Fibroblast of skin of left biceps (primary cell): ENCODE data around the gene NSUN7.
"Not testable (repeated sequence)": the region's sequence is repeated elsewhere in the genome, so short reads cannot be mapped to it uniquely, and the experiment has no call there.

Experiments used
- DNase-seq, 2 experiments: peaks; one replicate each; pipeline ENCODE4 v3.0.0-alpha.2; 2013; ENCODE audit warnings: low read depth in 2 of 2

Gene NSUN7

GRCh38 chr4:40812856-40813255, 63.1 kb downstream of the NSUN7 start:
- DNase-seq = no peak

GRCh38 chr4:40817157-40817556, 67.4 kb downstream of the NSUN7 start:
- not testable (repeated sequence) for DNase-seq

DNA sequence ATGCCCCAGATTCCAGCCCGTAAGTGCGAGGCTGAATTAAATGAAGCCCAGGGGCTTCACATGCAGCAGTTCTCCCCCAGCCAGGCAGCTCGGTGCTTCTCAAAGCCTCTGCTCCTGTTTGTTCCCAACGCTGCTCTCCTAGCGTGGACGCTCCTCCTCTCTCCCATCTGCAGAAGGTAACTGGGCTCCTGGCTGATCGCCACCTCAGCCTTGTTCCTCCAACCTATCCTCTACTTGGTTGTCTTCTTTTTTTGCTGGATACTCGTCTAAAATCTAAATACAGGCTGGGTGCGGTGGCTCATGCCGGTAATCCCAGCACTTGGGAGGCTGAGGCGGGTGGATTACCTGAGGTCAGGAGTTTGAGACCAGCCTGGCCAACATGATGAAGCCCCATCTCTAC, 70.3 kb downstream of the NSUN7 start:
- DNase-seq = no peak

- no peak for DNase-seq
Measured at GRCh38 chr4:40822420-40823166, 72.8 kb downstream of the NSUN7 start.

DNA sequence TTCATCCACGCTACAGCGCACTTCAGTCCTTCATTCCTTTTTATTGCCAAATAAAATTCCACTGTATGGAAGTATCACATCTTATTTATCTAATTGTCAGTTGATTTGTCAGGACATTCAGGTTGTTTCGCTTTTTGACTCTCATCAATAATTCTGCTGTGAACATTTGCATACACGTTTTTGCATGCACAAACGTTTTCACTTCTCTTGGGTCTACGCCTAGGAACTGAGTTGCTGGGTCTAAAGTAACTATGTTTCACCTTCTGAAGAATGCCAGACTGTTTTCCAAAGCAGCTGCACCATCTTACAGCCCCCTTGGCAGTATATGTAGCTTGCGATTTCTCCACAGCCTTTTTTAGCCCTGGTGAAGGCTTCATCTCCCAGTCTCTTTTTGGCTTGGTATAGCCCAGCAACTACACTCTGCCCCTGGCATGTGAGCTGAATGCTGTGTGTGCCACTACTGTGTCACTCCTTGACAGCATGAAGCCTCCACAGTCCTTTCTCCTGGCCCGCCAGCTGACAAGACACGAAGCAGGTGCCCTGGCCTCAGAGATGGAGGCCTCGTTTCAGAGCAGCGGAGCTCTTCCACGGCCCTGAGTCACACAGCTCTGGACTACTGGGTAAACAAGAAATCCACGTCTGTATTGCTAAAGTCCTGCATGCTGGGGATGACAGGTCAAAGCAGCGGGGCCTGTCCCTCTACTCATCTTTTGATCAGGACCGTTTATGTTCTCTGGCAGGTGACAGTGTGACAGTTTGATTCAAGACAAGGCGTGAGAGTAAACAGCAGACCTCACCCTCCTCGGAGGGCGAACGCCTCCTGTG, 75.5 kb downstream of the NSUN7 start:
- no peak for DNase-seq

GRCh38 chr4:40826821-40827220, 77.1 kb downstream of the NSUN7 start:
- DNase-seq = no peak

- DNase-seq = no peak
Measured at GRCh38 chr4:40827758-40828157, 78.0 kb downstream of the NSUN7 start.

DNA sequence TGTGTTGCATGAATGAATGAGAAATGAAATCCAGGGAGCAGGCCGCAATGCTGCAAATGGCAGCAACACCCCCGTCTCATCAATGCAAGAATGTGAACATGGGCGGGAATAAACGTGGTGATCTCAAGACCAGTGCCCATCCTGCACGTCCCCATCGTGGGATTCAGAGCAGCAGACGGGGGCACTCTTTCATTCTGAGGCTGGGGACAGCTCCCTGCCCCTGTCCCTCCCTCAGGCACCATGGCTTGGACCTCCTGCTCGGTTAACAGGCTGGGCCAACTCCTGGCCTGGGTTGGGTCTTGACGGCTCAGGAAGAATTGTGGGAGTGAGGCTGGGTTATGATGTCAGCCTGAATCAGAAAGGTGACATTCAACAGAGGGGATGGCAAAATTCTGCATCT, 78.9 kb downstream of the NSUN7 start:
- DNase-seq = no peak

DNA sequence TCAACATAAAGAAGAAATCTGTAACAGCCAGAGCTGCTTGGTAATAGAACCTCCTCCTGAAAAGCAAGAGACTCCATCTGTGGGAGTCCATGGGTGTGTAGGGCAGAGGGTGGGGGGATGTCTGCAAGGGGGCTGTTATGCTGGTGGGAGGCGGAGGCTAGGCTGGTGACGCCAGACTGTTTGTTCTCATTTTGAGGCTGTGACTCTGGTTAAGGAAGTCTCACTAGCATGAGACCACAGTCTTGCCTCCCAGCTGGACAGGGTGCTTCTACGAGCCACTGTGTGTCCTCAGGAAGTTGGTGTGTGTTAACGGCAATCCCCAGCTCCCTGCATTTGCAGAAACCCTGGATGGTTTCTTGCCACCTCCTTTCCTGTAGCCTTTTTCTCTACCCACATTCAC, 79.8 kb downstream of the NSUN7 start:
- no peak for DNase-seq

DNA sequence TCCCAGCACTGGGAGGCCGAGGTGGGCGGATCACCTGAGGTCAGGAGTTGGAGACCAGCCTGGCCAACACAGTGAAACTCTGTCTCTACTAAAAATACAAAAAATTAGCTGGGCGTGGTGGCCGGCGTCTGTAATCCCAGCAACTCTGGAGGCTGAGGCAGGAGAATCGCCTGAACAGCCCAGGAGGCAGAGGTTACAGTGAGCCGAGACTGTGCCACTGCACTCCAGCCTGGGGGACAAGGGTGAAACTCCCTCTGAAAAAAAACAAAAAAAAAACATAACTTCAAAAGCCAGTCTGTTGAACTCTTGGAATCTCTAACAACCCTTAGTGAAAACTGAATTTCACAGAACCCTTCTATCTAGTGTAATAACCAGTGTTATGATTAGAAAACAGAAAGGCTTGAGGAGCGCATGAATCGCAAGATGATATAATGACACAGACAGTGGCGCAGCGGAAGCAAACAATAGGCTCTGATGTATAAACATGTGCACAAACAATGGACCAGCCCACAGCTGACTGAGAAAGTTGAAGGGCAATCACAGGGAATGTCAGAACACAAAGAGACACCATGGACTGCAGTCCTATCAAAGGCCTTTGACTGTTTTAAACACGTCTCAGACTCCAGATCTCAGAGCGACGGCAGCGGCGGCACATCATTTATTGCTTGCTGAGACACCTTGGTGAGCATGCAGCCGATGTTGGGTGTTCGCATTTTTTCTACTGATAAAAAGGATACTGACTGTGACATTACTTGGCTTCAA, 81.6 kb downstream of the NSUN7 start:
- no peak for DNase-seq

GRCh38 chr4:40832175-40832574, 82.4 kb downstream of the NSUN7 start:
- DNase-seq = no peak

DNA sequence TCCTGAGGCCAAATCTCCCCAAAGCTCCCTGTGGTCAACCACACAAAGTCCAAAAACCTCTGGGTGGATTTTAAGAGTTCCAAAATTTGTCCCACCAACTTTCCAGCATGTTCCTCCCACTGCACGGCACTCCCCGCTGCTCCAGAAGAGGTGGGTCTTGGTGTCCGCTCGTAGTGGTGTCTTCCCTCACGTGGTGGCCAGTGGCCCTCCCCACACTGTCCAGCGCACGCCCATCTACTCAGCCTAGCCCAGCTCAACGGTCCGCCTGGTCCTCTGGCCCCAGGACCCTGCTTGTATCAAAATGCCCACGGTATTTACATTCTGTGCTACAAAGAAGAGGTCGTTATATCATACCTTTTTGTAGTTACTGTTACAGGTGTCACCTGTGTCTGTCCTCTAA, 83.5 kb downstream of the NSUN7 start:
- DNase-seq = no peak

DNA sequence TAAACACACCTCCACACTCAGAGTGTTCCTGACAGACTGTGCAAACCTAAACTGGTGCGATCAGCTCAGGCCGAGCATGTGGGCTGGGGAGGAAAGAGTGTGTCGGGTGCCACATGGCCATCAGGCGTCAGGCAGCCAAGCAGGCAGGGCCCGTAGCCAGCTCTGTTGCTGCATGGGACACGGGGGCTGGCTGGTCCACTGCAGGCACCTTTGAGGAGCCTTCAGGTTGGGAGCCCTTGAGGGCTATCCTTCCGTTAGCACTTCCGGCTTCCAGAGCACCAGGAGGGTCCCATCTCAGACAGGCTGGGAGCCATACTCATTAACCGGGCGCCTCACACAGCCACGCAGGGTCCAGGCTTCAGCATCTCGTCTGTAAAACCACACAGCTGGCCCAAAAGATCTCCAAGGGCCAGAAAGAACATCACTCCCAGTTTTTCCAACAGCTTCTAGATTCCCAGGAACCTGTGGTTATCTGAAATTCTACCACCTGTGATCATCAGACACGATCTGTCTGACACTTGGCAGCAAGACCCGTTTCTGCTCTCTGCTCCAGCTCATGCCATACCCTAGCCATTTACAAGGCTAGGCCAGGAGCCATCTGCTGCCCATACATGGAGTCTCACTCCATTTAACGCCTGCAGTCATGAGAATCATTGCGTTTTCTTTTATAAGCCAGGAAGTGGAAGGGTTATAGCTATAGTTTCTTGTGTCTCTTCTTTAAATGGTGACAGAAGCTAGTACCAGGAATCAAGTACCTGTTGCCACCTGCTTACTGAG, 87.5 kb downstream of the NSUN7 start:
- no peak for DNase-seq

DNA sequence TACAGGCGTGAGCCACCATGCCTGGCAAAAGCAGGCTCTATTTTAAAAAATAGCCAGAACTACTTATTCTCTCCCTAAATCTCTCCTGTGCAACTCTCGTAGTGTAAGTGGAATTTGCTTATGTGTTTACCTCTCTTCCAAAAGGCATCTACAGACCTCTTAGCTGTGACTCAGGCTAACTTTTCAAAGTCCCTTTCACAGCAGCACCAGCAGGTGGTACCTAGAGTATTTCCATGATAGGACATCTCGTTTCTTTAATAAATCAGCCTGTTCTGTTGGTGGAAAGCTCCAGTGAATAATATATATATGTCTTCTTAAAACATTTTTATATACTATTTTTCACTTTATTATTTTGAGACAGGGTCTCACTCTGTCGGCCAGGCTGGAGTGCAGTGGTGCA, 89.0 kb downstream of the NSUN7 start:
- no peak for DNase-seq

- DNase-seq = no peak
Measured at GRCh38 chr4:40840255-40840984, 90.7 kb downstream of the NSUN7 start.

- peak; percentile 40 to 49 for DNase-seq
Measured at GRCh38 chr4:40840985-40841571, 91.3 kb downstream of the NSUN7 start.

DNA sequence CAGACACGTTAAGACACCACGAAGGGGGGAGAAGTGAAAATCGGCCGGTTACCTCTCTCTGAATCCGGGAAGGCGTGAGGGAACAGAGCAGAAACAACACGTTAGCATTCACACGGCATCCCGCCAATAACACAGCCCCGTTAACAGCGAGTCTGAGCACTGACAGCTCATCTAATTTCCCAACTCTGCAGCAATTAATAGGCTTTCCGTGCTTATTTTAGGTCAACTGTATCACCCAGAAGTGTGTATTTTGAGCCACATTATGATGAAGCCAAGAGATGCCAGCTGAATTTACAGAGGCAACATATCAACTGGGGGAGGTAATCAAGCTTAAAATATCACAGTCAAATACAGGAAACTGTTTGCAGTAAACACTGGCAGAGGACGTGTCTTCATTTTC, 92.6 kb downstream of the NSUN7 start:
- DNase-seq = no peak

- no peak for DNase-seq
Measured at GRCh38 chr4:40842725-40843423, 93.1 kb downstream of the NSUN7 start.

DNA sequence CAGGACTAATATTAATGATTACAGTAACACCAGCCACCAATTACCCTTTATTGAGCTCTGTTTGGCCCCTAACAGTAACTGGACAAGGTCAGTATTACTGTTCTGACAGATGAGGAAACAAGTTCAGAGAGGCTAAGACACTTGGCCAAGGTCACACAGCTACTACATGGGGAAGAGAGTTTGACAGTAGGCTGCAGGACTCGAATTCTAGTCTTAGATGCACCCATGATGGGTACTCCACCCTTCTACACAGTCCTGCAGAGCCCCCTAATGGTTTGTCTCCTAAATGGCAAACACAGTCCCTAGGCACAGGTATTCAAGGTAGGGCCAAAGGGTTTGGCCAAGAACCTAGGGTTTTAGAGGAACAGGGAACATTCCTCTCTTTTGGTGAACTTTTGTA, 93.9 kb downstream of the NSUN7 start:
- no peak for DNase-seq

DNA sequence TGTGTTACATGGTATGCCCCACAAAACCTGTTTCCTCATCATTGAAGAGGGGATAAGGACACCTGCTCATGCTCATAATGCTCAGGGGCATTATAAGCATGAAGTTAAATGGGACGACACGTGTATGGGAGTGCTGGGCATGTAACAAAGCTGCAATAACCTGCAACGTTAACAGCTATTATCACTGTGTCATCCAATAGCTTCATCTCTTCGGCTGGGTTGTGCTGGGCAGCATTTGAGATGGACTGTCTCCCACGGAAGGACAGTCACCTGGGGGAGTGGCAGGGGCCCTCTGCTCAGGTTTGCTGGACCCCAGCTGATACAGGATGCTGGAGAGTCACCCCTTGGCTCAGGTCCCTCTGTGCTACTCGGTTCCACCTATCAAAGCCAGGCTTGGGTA, 94.5 kb downstream of the NSUN7 start:
- DNase-seq = no peak
